H1 (cell line): ENCODE results near the gene UBASH3B. TPM values are rescaled to one million over a fixed set of nuclear protein-coding genes. Genes with fewer than 3 reads are reported as not detected.

Source experiments
- CTCF ChIA-PET: fragments of 300-600 bp; sonication (Branson Sonifier 250); formaldehyde crosslinking; loops from one replicate; lab custom pipeline; 2021; ENCODE audit not compliant: partially characterized antibody; lab: Charles Lee
- POLR2A ChIA-PET: fragments of 300-600 bp; sonication (Branson Sonifier 250); formaldehyde crosslinking; loops from one replicate; lab custom pipeline; 2021; ENCODE audit warnings: inconsistent platforms; ENCODE audit not compliant: partially characterized antibody; lab: Charles Lee
- DNase-seq, 2 experiments: peaks; one replicate each; pipeline versions ENCODE4 v3.0.0 to v3.0.0-alpha.2; 2010 to 2022; ENCODE audit warnings: low spot score in 2 of 2, low read depth in 1 of 2, mixed read lengths in 1 of 2
- FAIRE-seq: peaks from 2 replicates; lab custom pipeline; 2011; peaks lifted over from hg19 to GRCh38; lab: Jason Lieb, UNC
- H2AFZ ChIP-seq: 2 replicates; pipeline ENCODE4 v1.8.1; 2012; ENCODE audit warnings: low read length, inconsistent platforms
- H2AK5ac ChIP-seq: 2 replicates; pipeline ENCODE4 v1.6.1; 2013; ENCODE audit warnings: low read depth, low read length
- H2BK120ac ChIP-seq: replicated peaks from 2 replicates; pipeline ENCODE3; 2013; ENCODE audit warnings: low read depth, low read length, inconsistent platforms
- H2BK12ac ChIP-seq: 2 replicates; pipeline ENCODE4 v1.6.1; 2013; ENCODE audit warnings: low read depth, low read length
- H2BK15ac ChIP-seq: 2 replicates; pipeline ENCODE4 v1.6.1; 2013; ENCODE audit warnings: low read length
- H2BK20ac ChIP-seq: 2 replicates; pipeline ENCODE4 v1.6.1; 2013; ENCODE audit warnings: low read length
- H2BK5ac ChIP-seq: 2 replicates; pipeline ENCODE4 v1.6.1; 2013; ENCODE audit warnings: low read depth, low read length
- H3K14ac ChIP-seq: 2 replicates; pipeline ENCODE4 v1.6.1; 2013; ENCODE audit warnings: inconsistent platforms; ENCODE audit not compliant: insufficient read length
- H3K18ac ChIP-seq: 2 replicates; pipeline ENCODE4 v1.6.1; 2013; ENCODE audit warnings: low read length; ENCODE audit errors: extremely low read depth
- H3K23ac ChIP-seq: 2 replicates; pipeline ENCODE4 v1.6.1; 2013; ENCODE audit warnings: inconsistent platforms; ENCODE audit not compliant: insufficient read length
- H3K23me2 ChIP-seq: 2 replicates; pipeline ENCODE4 v1.6.1; 2013; ENCODE audit warnings: low read depth, low read length
- H3K27ac ChIP-seq: 2 replicates; pipeline ENCODE4 v1.6.1; 2011; ENCODE audit warnings: low read depth, low read length, inconsistent platforms
- H3K27me3 ChIP-seq, 4 experiments: replicated peaks in 1 of 4; 1 replicate in 1 of 4; 2 replicates in 3 of 4; pipeline versions ENCODE4 v1.6.1 to v1.8.1; 2011 to 2013; ENCODE audit warnings: low read length in 3 of 4, mild to moderate bottlenecking in 3 of 4, inconsistent platforms in 2 of 4, mixed read lengths in 2 of 4, moderate library complexity in 1 of 4; ENCODE audit not compliant: control insufficient read depth in 3 of 4, insufficient read depth in 3 of 4; ENCODE audit errors: extremely low read depth in 1 of 4
- H3K36me3 ChIP-seq, 4 experiments: 2 replicates each; pipeline versions ENCODE4 v1.6.1 to v1.8.1; 2011 to 2013; ENCODE audit warnings: mild to moderate bottlenecking in 4 of 4, low read length in 3 of 4, moderate library complexity in 2 of 4, control low read depth in 1 of 4, inconsistent platforms in 1 of 4; ENCODE audit not compliant: insufficient read depth in 4 of 4, control insufficient read depth in 2 of 4
- H3K4ac ChIP-seq: replicated peaks from 2 replicates; pipeline ENCODE3; 2013; ENCODE audit warnings: low read length, low read depth, mixed read lengths, inconsistent platforms; ENCODE audit not compliant: insufficient read length
- H3K4me1 ChIP-seq, 4 experiments: replicated peaks in 1 of 4; 1 replicate in 1 of 4; 2 replicates in 3 of 4; pipeline versions ENCODE4 v1.6.1 to v1.8.1; 2011 to 2013; ENCODE audit warnings: low read length in 3 of 4, inconsistent platforms in 2 of 4, mixed read lengths in 1 of 4; ENCODE audit not compliant: insufficient read depth in 4 of 4, control insufficient read depth in 3 of 4
- H3K4me2 ChIP-seq, 2 experiments: 2 replicates each; pipeline versions ENCODE4 v1.6.1 to v1.8.1; 2011 to 2013; ENCODE audit warnings: low read depth in 2 of 2, low read length in 2 of 2, control low read depth in 1 of 2, inconsistent platforms in 1 of 2, mild to moderate bottlenecking in 1 of 2; ENCODE audit not compliant: insufficient read depth in 1 of 2
- H3K4me3 ChIP-seq, 4 experiments: fragments of 200-600, 300-600 bp in 1 of 4; sonication (generic), shearing (Covaris generic), sonication (Bioruptor Twin) in 1 of 4; 2 replicates each; pipeline versions ENCODE4 v1.5.1 to v1.8.1; 2011 to 2016; ENCODE audit warnings: low read length in 4 of 4, low read depth in 3 of 4, control low read depth in 2 of 4, inconsistent platforms in 2 of 4, mild to moderate bottlenecking in 2 of 4, mixed read lengths in 1 of 4, moderate library complexity in 1 of 4; ENCODE audit not compliant: insufficient read depth in 2 of 4; ENCODE audit errors: extremely low read depth in 1 of 4
- H3K56ac ChIP-seq: replicated peaks from 2 replicates; pipeline ENCODE3; 2013; ENCODE audit warnings: low read depth, mild to moderate bottlenecking, mixed read lengths, low read length, inconsistent platforms; ENCODE audit not compliant: insufficient read length
- H3K79me1 ChIP-seq: 2 replicates; pipeline ENCODE4 v1.6.1; 2013; ENCODE audit warnings: low read depth, low read length, control low read depth
- H3K79me2 ChIP-seq, 2 experiments: 2 replicates each; pipeline versions ENCODE4 v1.6.1 to v1.8.1; 2012 to 2013; ENCODE audit warnings: low read length in 2 of 2, mild to moderate bottlenecking in 2 of 2, inconsistent platforms in 1 of 2; ENCODE audit not compliant: insufficient read depth in 2 of 2, control insufficient read depth in 1 of 2
- H3K9ac ChIP-seq, 4 experiments: replicated peaks in 1 of 4; 1 replicate in 1 of 4; 2 replicates in 3 of 4; pipeline versions ENCODE4 v1.6.1 to v1.8.1; 2011 to 2013; ENCODE audit warnings: low read depth in 3 of 4, low read length in 3 of 4, control low read depth in 2 of 4, mild to moderate bottlenecking in 2 of 4, moderate library complexity in 2 of 4, inconsistent platforms in 1 of 4; ENCODE audit errors: extremely low read depth in 1 of 4
- H3K9me3 ChIP-seq, 2 experiments: 2 replicates each; pipeline versions ENCODE4 v1.6.1 to v1.8.1; 2012 to 2013; ENCODE audit warnings: mild to moderate bottlenecking in 2 of 2, moderate library complexity in 2 of 2, control low read depth in 1 of 2, inconsistent platforms in 1 of 2, low read depth in 1 of 2, low read length in 1 of 2, mixed read lengths in 1 of 2; ENCODE audit not compliant: insufficient read depth in 2 of 2
- H4K20me1 ChIP-seq, 2 experiments: replicated peaks in 1 of 2; 2 replicates each; pipeline versions ENCODE3 to v1.8.1; 2011 to 2013; ENCODE audit warnings: inconsistent platforms in 2 of 2, low read length in 2 of 2, mild to moderate bottlenecking in 1 of 2; ENCODE audit not compliant: insufficient read depth in 2 of 2, control insufficient read depth in 1 of 2
- H4K5ac ChIP-seq: 2 replicates; pipeline ENCODE4 v1.6.1; 2013; ENCODE audit warnings: low read length, low read depth, mixed read lengths, inconsistent platforms; ENCODE audit not compliant: insufficient read length
- H4K8ac ChIP-seq: 2 replicates; pipeline ENCODE4 v1.8.0; 2013; ENCODE audit warnings: mild to moderate bottlenecking, moderate library complexity, low read length, inconsistent platforms; ENCODE audit not compliant: insufficient read depth; ENCODE audit errors: extremely low read depth
- H4K91ac ChIP-seq: replicated peaks from 2 replicates; pipeline ENCODE3; 2013; ENCODE audit warnings: low read length, mixed read lengths, inconsistent platforms; ENCODE audit not compliant: insufficient read length
- CBX5 ChIP-seq: fragments of 300-800, 300-1000 bp; sonication (generic); IDR thresholded peaks from 2 replicates; pipeline ENCODE4 v1.7.1; 2016; ENCODE audit warnings: antibody characterized with exemption, low read length, low read depth
- CEBPB ChIP-seq: IDR thresholded peaks from 2 replicates; pipeline ENCODE4 v1.6.1; 2012; ENCODE audit warnings: low read depth, low read length
- CREB1 ChIP-seq: IDR thresholded peaks from 2 replicates; pipeline ENCODE4 v1.6.1; 2012; ENCODE audit warnings: inconsistent platforms
- KDM4A ChIP-seq: IDR thresholded peaks from one replicate; pipeline ENCODE4 v1.7.1; 2012; ENCODE audit warnings: low read depth, mild to moderate bottlenecking, moderate library complexity, low read length, inconsistent platforms; ENCODE audit not compliant: severe bottlenecking
- NRF1 ChIP-seq: IDR thresholded peaks from 2 replicates; pipeline ENCODE4 v1.6.1; 2011; ENCODE audit warnings: mild to moderate bottlenecking, low read depth, low read length, improper control_type of control experiment
- RAD21 ChIP-seq, 2 experiments: IDR thresholded peaks in 1 of 2; conservative IDR thresholded peaks in 1 of 2; 2 replicates each; pipeline ENCODE4 v1.6.1; 2011; ENCODE audit warnings: low read depth in 2 of 2, low read length in 2 of 2, improper control_type of control experiment in 1 of 2, inconsistent platforms in 1 of 2, mild to moderate bottlenecking in 1 of 2, moderate library complexity in 1 of 2
- SIX5 ChIP-seq: IDR thresholded peaks from 2 replicates; pipeline ENCODE4 v1.6.1; 2011; ENCODE audit warnings: mild to moderate bottlenecking, low read depth, low read length
- TCF12 ChIP-seq: IDR thresholded peaks from 2 replicates; pipeline ENCODE4 v1.6.1; 2011; ENCODE audit warnings: low read depth, mild to moderate bottlenecking, low read length
- WGBS, 2 experiments: shearing (Covaris generic) in 1 of 2; methylation state at CpG; one replicate each; pipeline versions ENCODE4 v1.1.6 to v1.1.7; 2013 to 2015; ENCODE audit warnings: low lambda C conversion rate in 2 of 2, mixed read lengths in 2 of 2, inconsistent platforms in 1 of 2, low coverage in 1 of 2, missing lambda C conversion rate in 1 of 2; ENCODE audit not compliant: insufficient replicate concordance in 2 of 2, insufficient coverage in 1 of 2, insufficient read length in 1 of 2; ENCODE audit errors: extremely low coverage in 1 of 2, missing lambda C conversion rate in 1 of 2; 5-methylcytosine and 5-hydroxymethylcytosine counted together
- polyA plus RNA-seq, 7 experiments: library from polyadenylated mRNA; depleted of rRNA in 3 of 7; stranded (reverse) in 5 of 7; unstranded in 2 of 7; fragments of >200 nt in 5 of 7; fragments of 200-250 nt in 2 of 7; gene quantifications; 1 replicate in 5 of 7; 2 replicates in 1 of 7; 4 replicates in 1 of 7; pipeline versions ENCODE4 v1.2.1 to v1.2.3, GENCODE V29; 2011 to 2013; ENCODE audit warnings: missing spikeins in 2 of 7, mixed read lengths in 2 of 7
- total RNA-seq: library from RNA; stranded (reverse); fragmentation: NEBNext Ultra II Directional; extraction: Animal tissue kit (Norgen Biotek cat#: 25700); gene quantifications from 2 replicates; pipeline ENCODE4 v1.2.1, GENCODE V29; 2021
- TF ChIP-seq, protein P1 (sequence below): IDR thresholded peaks from 2 replicates; pipeline ENCODE4 v1.6.1; 2011; ENCODE audit warnings: low read length, improper control_type of control experiment
- TF ChIP-seq, protein P2 (sequence below): IDR thresholded peaks from 2 replicates; pipeline ENCODE4 v1.6.1; 2012; ENCODE audit warnings: inconsistent platforms

The UBASH3B gene
- total and polyA plus RNA-seq, 2 of the 8 experiments (the other 6 are each of a cell fraction or from before 2014, with no cell fraction given), result 7.5 to 9.5 TPM

GRCh38 chr11:122781378-122782195, 126.1 kb downstream of the UBASH3B start:
- no peak overlapping the region for H2BK15ac ChIP-seq
- no peaks in the 10 kb centered on the region for H4K20me1 ChIP-seq
- no peak overlapping the region for H3K14ac ChIP-seq
- no peak overlapping the region for H3K27ac ChIP-seq
- H2BK5ac ChIP-seq, result no peak overlapping the region
- no peak overlapping the region for H4K5ac ChIP-seq
- H3K9ac ChIP-seq, result no peak overlapping the region
- H3K27me3 ChIP-seq, result no peaks in the 10 kb centered on the region
- FAIRE-seq (peak; percentile 93), DNase-seq (peak; percentile 77 to 95)
- H3K4me1 ChIP-seq, result peaks cover 0 to 2% (median 0%) of the 10 kb centered on the region in 4 experiments; a peak in 4 of 7 replicates
- no peak overlapping the region for H3K18ac ChIP-seq
- no peak overlapping the region for H3K4me2 ChIP-seq
- no peaks in the 10 kb centered on the region for H3K79me1 ChIP-seq
- H3K23me2 ChIP-seq, result no peaks in the 10 kb centered on the region
- 47% methylated on average over 12 of the region's 12 CpGs; no CpG with 5 or more reads in 1 of the 2 experiments for WGBS, 2 experiments
- H2AK5ac ChIP-seq, result no peak overlapping the region
- ChIA-PET CTCF (interaction anchor here (0.6 to 24.9 kb wide), 41 partner anchors 10 to 1531 kb away, joined by 3 to 356 read pairs (median 4); partner anchors contain the start of gene CRTAM), POLR2A (no interaction called here)
- H3K79me2 ChIP-seq, result no peaks in the 10 kb centered on the region
- no peaks in the 10 kb centered on the region for H3K36me3 ChIP-seq
- H2BK120ac ChIP-seq, result no peak overlapping the region
- H4K91ac ChIP-seq, result no peak overlapping the region
- H3K4me3 ChIP-seq, result no peak overlapping the region
- no peaks in the 10 kb centered on the region for H3K9me3 ChIP-seq
- H2AFZ ChIP-seq, result no peak overlapping the region
- no peak overlapping the region for H3K23ac ChIP-seq
- no peak overlapping the region for H4K8ac ChIP-seq
- H3K4ac ChIP-seq, result no peak overlapping the region
- no peak overlapping the region for H3K56ac ChIP-seq
- no peak overlapping the region for H2BK20ac ChIP-seq
- H2BK12ac ChIP-seq, result no peak overlapping the region
- TF ChIP-seq, protein P1, sequence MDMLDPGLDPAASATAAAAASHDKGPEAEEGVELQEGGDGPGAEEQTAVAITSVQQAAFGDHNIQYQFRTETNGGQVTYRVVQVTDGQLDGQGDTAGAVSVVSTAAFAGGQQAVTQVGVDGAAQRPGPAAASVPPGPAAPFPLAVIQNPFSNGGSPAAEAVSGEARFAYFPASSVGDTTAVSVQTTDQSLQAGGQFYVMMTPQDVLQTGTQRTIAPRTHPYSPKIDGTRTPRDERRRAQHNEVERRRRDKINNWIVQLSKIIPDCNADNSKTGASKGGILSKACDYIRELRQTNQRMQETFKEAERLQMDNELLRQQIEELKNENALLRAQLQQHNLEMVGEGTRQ, result peak; percentile 31; the same call in 1 of the 2 replicates
- no peak for TF ChIP-seq SIX5
- TF ChIP-seq, protein P2, sequence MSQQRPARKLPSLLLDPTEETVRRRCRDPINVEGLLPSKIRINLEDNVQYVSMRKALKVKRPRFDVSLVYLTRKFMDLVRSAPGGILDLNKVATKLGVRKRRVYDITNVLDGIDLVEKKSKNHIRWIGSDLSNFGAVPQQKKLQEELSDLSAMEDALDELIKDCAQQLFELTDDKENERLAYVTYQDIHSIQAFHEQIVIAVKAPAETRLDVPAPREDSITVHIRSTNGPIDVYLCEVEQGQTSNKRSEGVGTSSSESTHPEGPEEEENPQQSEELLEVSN, result 0 out of 2 replicates have a peak, but pooled peaks have one; percentile 60
- peak; percentile 25; the same call in 1 of the 2 replicates for TF ChIP-seq CEBPB
- 0 out of 2 replicates have a peak, but pooled peaks have one; percentile 8 for TF ChIP-seq CREB1
- no peak for TF ChIP-seq NRF1
- TF ChIP-seq CBX5, result no peak
- TF ChIP-seq KDM4A, result no peak
- no peak for TF ChIP-seq TCF12
- TF ChIP-seq RAD21 (IDR thresholded peaks at IDR 0.05 in 1 of 2, conservative IDR thresholded peaks at IDR 0.05 in 1 of 2; ENCODE audit: low read depth in 2 of 2, low read length in 2 of 2), result peak; percentile 89 to 94
